Measurements from ENCODE around the gene TGFBR2. TPM values are rescaled to one million over a fixed set of nuclear protein-coding genes. Genes with fewer than 3 reads are reported as not detected.

The TGFBR2 gene
- polyA plus RNA-seq, 1 donor (not counting 4 experiments of a cell fraction or from before 2014, with no cell fraction given) = 303 TPM

DNA sequence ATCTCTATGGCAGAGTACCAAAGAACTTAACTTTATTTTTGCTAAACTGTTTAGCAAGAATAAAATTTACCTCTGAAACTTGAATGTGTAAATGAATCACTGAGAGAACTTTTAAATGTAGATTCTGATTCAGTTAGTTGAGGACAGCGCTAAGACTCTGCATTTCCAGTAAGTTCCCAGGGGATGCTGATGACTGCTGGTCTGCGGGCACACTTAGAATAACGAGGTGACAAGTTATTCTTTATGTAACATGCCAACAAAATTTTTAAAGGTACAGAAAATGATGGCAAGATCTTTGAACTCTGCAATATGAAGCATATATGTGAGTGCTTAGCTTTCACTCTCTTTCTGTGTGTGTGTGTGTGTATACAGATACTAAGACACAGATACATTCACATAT is 56.4 kb downstream of the TGFBR2 start:
- DNase-seq (ENCODE audit: low read depth, low spot score) (no peak), FAIRE-seq (no peak)
- no peak for TF ChIP-seq EZH2 (IDR thresholded peaks at IDR 0.05; ENCODE audit: low read length)
- TF ChIP-seq, protein P1, sequence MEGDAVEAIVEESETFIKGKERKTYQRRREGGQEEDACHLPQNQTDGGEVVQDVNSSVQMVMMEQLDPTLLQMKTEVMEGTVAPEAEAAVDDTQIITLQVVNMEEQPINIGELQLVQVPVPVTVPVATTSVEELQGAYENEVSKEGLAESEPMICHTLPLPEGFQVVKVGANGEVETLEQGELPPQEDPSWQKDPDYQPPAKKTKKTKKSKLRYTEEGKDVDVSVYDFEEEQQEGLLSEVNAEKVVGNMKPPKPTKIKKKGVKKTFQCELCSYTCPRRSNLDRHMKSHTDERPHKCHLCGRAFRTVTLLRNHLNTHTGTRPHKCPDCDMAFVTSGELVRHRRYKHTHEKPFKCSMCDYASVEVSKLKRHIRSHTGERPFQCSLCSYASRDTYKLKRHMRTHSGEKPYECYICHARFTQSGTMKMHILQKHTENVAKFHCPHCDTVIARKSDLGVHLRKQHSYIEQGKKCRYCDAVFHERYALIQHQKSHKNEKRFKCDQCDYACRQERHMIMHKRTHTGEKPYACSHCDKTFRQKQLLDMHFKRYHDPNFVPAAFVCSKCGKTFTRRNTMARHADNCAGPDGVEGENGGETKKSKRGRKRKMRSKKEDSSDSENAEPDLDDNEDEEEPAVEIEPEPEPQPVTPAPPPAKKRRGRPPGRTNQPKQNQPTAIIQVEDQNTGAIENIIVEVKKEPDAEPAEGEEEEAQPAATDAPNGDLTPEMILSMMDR (optimal IDR thresholded peaks at IDR 0.05 in 1 of 3, IDR thresholded peaks at IDR 0.05 in 1 of 3, conservative IDR thresholded peaks at IDR 0.05 in 1 of 3; ENCODE audit: extremely low read depth in 1 of 3, insufficient read depth in 2 of 3, low read length in 3 of 3) = no peak
- Histone ChIP-seq H3K9me1 (ENCODE audit: control insufficient read depth, extremely low read depth, insufficient read depth, low read length) (no peaks in the 10 kb centered on the region), H3K79me2 (ENCODE audit: control insufficient read depth, insufficient read depth, low read length) (peaks cover 64% of the 10 kb centered on the region), H3K36me3 (ENCODE audit: control insufficient read depth in 2 of 2, extremely low read depth in 1 of 2, insufficient read depth in 2 of 2, low read length in 2 of 2) (peaks cover 16 to 22% of the 10 kb centered on the region in 2 experiments), H3K9ac (ENCODE audit: control insufficient read depth, extremely low read depth, insufficient read depth, low read length) (no peak overlapping the region), H2AFZ (ENCODE audit: control insufficient read depth, low read length) (no peak overlapping the region), H3K4me1 (ENCODE audit: control insufficient read depth, extremely low read depth, insufficient read depth, low read length) (peaks cover 58% of the 10 kb centered on the region), H3K4me3 (ENCODE audit: control insufficient read depth in 2 of 3, extremely low read depth in 1 of 3, insufficient read depth in 2 of 3, low read depth in 1 of 3, low read length in 3 of 3) (no peak overlapping the region), H3K9me3 (ENCODE audit: control insufficient read depth, low read depth, low read length) (no peaks in the 10 kb centered on the region), H3K27ac (ENCODE audit: control insufficient read depth, insufficient read depth, low read length) (no peak overlapping the region), H3K27me3 (ENCODE audit: control insufficient read depth, extremely low read depth, insufficient read depth, low read length) (no peaks in the 10 kb centered on the region), H3K4me2 (ENCODE audit: control insufficient read depth, extremely low read depth, insufficient read depth, low read depth, low read length) (no peak overlapping the region), H4K20me1 (ENCODE audit: control insufficient read depth, extremely low read depth, insufficient read depth, low read length) (peaks cover 5% of the 10 kb centered on the region)
- dilution Hi-C loops (cut with MboI; ENCODE audit: extremely low pct_ligation_motif_present, low sequenced_read_pairs) = no loop called here

GRCh38 chr3:30663533-30664241 is 57.3 kb downstream of the TGFBR2 start:
- peaks cover 49% of the 10 kb centered on the region for H3K4me1 ChIP-seq (ENCODE audit: control insufficient read depth, extremely low read depth, insufficient read depth, low read length)
- H3K4me3 ChIP-seq (ENCODE audit: control insufficient read depth in 2 of 3, extremely low read depth in 1 of 3, insufficient read depth in 2 of 3, low read depth in 1 of 3, low read length in 3 of 3) = no peak overlapping the region
- H3K4me2 ChIP-seq (ENCODE audit: control insufficient read depth, extremely low read depth, insufficient read depth, low read depth, low read length) = peak overlapping the region; percentile 8
- H2AFZ ChIP-seq (ENCODE audit: control insufficient read depth, low read length) = no peak overlapping the region
- H4K20me1 ChIP-seq (ENCODE audit: control insufficient read depth, extremely low read depth, insufficient read depth, low read length) = no peaks in the 10 kb centered on the region
- no peak for DNase-seq (ENCODE audit: low read depth, low spot score)
- peaks cover 19 to 25% of the 10 kb centered on the region in 2 experiments for H3K36me3 ChIP-seq (ENCODE audit: control insufficient read depth in 2 of 2, extremely low read depth in 1 of 2, insufficient read depth in 2 of 2, low read length in 2 of 2)
- no peaks in the 10 kb centered on the region for H3K27me3 ChIP-seq (ENCODE audit: control insufficient read depth, extremely low read depth, insufficient read depth, low read length)
- dilution Hi-C loops (cut with MboI; ENCODE audit: extremely low pct_ligation_motif_present, low sequenced_read_pairs) = no loop called here
- H3K9me3 ChIP-seq (ENCODE audit: control insufficient read depth, low read depth, low read length) = no peaks in the 10 kb centered on the region
- peaks cover 70% of the 10 kb centered on the region for H3K79me2 ChIP-seq (ENCODE audit: control insufficient read depth, insufficient read depth, low read length)
- H3K27ac ChIP-seq (ENCODE audit: control insufficient read depth, insufficient read depth, low read length) = no peak overlapping the region
- no peak overlapping the region for H3K9ac ChIP-seq (ENCODE audit: control insufficient read depth, extremely low read depth, insufficient read depth, low read length)
- peak; percentile 43 for FAIRE-seq
- no peaks in the 10 kb centered on the region for H3K9me1 ChIP-seq (ENCODE audit: control insufficient read depth, extremely low read depth, insufficient read depth, low read length)
- TF ChIP-seq, protein P1 (optimal IDR thresholded peaks at IDR 0.05 in 1 of 3, IDR thresholded peaks at IDR 0.05 in 1 of 3, conservative IDR thresholded peaks at IDR 0.05 in 1 of 3; ENCODE audit: extremely low read depth in 1 of 3, insufficient read depth in 2 of 3, low read length in 3 of 3) = no peak
- TF ChIP-seq EZH2 (IDR thresholded peaks at IDR 0.05; ENCODE audit: low read length) = no peak

Data from keratinocyte (primary cell).